ENCODE data around the gene AFAP1L1.

AFAP1L1 gene

DNA sequence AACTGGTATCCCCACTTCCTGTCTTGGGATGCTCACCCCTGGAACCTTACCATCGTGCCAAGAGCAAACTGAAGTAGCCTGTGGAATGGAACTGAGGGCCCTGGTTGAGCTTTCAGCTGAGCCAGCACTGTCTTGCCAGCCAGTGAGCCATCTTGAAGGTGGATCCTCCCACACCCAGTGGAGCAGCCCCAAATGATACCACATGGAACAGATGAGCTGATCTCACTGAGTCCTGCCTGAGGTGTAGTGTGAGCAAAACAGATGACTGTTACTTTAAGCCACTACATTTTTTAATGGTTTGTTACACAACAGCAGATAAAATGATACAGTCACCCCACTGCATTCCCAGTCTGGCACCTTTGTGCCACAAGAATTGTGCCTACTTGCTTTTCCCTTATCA lies 84.0 kb downstream of the AFAP1L1 start:
- DNase-seq: no peak

DNA sequence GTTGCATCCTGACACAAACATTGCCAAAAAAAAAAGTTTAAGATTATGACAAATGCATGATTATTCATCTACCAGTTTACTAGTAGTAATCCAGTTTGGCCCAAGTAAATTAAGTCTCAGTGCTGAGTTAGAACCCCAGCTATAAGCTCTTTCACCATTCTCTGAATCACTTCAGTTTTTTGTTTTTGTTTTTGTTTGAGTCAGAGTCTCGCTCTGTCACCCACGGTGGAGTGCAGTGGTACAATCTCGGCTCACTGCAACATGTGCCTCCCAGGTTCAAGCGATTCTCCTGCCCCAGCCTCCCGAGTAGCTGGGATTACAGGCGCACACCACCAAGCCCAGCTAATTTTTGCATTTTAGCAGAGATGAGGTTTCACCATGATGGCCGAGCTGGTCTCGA lies 84.7 kb downstream of the AFAP1L1 start:
- no peak for DNase-seq

DNA sequence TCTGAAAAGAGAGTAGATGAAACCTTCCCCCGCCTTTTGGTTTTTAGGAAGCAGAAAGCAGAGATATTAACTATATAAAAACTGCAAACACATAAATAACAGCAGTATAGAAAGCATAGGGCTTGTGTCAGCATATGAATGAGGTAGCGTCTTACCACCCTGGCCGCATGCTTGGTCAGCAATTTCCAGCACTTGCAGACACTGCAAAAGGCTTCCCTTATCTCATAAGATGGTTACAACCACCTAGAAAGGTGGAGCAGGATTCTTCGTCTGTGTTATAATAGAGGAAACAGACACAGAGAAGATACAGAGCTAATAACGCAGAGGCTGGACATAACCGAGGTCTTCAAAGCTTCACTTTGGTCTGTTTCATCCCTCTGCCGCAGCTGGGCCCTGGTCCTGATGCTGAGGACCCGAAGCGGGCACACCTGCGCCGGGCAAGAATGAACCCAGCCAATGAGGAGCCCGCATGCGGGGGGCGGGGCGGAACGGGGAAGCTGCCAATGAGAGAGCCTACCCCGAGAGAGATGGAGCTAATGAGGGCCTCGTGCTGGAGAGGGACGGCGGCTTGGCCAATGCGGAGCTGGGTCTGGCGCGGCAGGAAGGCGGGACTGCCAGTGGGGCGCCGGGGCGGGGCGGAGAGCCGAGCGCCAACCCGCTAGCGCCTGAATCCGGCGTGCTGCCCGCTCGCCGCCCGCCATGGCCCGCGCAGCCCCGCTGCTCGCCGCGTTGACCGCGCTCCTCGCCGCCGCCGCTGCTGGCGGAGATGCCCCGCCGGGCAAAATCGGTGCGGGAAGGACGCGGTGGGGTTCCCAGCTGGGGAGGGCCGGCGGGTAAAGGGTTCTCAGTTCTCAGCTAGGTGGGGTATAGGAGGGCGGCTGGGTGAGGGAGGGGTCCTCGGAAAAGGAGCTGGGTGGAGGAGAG lies 86.0 kb downstream of the AFAP1L1 start, which contains the start of gene PCYOX1L:
PCYOX1L (plus strand) TSS at position 677 of the 924 bp plus-strand sequence; CDS start at position 700, 23 bp downstream.
- DNase-seq: peak; percentile 96

DNA sequence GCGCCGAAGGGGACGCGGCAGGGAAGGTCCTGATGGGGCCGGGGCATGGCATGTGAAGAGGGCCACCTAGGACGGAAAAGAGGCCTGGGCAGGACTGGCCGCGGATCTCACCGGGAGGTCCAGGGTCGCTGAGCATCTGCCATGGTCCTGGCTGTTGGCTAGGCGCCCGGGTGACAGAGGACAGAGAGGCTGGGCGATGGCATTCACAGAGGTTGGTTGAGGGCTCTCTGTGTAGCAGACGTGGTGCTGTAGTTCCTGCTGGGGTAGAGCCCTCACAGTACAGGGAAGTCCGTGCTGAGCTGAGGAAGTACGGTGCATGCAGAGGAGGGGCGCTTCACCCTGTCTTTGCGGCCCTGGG lies 86.6 kb downstream of the AFAP1L1 start:
- DNase-seq: peak; percentile 49

DNA sequence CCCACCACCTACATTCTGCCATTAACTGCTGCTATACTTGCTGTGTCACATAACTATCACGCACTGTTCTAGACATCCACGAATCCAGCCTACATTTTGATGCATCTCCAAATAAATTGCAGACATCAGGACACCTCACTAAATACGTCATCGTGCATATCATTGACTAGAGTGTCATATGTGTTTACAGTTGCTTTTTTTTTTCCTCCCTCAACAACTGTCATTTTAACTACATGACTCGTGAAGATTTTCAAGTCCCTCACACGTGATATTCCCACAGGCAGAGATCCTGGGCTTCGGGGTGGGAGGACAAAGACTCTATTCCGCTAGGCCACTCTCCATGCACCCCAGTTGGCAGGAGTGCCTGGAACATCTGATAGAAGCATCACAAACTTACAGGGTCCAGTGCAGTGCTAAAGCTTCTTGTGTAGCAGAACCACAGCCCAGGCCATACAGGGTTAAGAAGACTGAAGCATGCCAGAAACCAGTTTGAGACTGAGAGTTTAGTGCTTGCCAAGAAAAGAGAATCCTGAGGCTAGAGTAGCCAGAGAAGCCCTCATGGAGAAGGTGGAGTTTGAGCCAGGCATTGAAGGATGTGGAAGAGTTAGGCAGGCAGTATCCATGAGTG lies 87.3 kb downstream of the AFAP1L1 start:
- DNase-seq: no peak

DNA sequence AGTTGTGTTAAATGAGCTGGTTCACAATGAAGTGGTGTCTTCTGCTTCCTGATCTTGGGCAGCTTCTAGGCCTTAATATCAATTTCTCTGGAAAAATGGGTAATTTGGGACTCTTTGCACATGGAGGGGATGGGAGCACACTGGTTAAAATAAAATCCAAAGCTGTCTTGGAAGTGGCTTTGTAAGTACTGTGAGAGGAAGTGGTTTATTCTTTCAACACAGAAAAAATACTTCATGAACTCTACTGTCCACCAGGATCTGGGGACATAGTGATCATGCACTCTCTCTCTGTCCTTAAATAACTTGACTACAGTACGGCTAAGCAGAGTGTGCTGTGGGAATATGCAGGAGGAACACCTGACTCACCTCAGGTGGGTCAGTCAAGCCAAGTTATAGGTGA lies 88.6 kb downstream of the AFAP1L1 start:
- no peak for DNase-seq

DNA sequence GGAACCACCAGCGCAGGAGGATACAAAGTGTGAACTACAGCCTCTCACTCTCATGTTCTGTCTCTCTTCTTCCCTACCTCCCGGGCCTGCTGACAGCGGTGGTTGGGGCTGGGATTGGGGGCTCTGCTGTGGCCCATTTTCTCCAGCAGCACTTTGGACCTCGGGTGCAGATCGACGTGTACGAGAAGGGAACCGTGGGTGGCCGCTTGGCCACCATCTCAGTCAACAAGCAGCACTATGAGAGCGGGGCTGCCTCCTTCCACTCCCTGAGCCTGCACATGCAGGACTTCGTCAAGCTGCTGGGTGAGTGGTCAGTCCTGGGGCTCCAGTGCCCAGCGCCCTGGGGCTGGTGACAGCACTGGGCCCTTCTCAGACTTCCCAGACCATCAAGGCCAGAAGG lies 90.9 kb downstream of the AFAP1L1 start:
- no peak for DNase-seq

DNA sequence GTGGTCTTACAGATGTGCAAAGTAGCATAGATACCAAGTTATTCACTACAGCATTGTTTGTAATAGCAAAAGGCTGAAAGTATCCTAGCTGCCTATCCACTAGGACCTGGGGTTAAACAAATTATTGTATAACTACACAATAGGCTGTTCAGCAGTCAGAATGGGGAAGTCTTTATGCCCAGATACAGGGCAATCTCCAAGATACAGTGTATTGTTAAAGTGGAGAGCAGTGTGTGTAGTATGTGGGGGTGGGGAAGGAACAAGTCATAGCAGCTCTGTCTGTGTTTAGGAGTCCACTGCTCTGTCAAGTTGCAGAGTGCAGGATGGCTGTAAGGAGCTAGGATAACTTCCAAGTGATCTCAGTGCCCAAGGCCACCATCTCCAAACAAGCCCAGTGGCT lies 91.7 kb downstream of the AFAP1L1 start:
- DNase-seq: no peak

DNA sequence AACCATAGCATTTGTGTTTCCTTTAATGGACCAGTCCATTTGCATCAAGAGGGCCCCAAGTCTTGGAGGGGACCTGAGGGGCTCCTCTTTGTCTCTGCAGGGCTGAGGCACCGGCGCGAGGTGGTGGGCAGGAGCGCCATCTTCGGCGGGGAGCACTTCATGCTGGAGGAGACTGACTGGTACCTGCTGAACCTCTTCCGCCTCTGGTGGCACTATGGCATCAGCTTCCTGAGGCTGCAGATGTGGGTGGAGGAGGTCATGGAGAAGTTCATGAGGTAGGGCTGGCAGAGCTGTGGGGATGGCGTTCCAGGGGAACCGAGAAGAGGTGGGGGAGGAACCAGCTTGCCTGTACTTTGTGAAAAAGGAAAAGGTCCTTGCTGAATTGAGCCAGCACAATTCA lies 92.3 kb downstream of the AFAP1L1 start:
- DNase-seq: no peak

DNA sequence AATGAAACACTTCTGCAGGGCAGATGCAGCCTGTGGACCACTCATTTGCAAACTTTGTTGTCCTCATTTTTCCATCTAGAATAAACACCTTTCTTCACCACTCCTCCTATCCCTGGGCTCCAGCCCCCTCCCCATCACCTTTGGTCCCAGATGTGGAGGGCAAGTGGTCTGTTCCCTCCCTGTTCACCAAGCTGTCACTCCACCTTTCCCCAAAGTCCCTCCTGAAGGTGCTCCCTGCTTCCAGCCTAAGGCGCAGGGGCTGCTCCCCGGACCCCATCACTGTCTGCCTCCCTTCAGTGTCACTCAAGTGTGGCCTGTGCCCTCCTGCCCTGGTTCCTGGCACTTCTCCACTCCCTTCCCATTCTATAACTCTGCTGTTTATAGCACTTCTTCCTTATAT lies 93.1 kb downstream of the AFAP1L1 start:
- no peak for DNase-seq

DNA sequence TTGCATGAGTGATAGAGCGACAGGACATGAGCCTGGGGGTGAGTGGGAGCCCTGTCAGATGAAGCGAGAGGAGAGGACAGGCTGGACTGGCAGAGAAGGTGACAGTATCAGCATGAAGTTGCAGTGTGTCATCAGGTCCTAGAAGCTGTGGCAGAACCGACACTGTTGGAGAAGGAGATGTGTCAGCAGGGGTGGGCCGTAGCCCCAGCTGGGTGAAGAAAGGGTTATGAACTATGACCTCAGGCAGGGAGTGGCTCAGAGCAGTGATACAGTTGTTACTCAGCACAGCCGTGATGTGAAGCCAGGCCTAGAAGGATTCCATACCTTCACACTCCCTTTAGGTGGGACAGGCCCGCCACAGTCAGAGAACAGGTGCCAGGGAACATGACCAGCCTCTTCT lies 93.8 kb downstream of the AFAP1L1 start:
- no peak for DNase-seq

DNA sequence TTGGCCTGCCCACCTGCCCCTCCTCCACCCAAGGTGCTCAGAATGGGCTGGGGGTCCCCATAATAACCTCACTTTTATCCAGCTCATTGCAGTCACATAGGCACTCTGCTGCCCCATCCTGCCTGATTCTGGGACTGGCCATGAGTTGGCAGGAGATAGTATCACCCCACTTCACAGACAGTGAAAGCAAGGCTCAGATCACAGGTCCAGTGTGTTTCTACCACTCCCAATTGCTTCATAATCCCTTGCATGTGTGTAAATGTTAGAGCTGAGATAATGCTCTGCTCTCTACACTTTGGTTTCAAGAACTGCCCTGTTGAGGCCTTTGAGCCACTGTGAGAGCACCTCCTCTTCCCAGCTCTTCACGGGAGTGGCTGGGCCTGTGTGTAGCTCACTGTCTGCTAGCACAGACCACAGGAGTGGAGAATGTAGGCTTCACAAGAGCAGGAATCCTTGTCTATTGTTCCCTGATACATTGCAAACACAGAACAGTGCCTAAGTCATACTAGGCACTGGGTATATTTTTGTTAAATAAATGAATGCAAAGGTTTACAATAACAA lies 94.6 kb downstream of the AFAP1L1 start:
- DNase-seq: no peak

DNA sequence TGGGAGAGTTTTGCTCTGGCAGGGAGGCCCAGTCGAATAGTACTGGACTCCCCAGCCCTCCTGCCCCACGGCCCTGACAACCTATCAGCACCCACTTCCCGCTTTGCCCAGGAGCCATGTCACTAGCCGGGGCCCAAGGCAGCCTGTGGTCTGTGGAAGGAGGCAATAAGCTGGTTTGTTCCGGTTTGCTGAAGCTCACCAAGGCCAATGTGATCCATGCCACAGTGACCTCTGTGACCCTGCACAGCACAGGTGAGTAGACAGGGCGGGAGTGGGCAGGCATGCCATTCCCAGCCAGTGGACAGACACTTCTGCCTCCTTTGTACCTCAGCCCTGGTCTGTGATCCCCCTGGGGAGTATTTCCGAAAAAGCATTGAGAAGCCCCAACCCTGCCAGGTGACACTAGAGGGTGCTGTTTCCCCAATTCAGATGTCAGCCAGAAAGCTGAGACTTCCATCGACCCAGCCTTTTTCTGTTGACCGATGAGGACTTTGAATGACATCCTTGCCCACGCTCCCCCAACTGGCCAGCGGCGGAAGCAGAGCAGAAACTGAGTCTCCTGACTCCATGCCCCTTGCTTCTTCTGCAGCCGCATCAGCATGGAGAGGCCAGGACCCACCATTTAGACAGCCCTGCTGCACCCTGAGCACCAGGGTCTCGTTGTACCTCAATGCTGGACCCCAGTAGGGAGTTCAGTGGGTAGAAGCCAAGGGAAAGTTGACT lies 95.8 kb downstream of the AFAP1L1 start:
- peak; percentile 15 for DNase-seq

DNA sequence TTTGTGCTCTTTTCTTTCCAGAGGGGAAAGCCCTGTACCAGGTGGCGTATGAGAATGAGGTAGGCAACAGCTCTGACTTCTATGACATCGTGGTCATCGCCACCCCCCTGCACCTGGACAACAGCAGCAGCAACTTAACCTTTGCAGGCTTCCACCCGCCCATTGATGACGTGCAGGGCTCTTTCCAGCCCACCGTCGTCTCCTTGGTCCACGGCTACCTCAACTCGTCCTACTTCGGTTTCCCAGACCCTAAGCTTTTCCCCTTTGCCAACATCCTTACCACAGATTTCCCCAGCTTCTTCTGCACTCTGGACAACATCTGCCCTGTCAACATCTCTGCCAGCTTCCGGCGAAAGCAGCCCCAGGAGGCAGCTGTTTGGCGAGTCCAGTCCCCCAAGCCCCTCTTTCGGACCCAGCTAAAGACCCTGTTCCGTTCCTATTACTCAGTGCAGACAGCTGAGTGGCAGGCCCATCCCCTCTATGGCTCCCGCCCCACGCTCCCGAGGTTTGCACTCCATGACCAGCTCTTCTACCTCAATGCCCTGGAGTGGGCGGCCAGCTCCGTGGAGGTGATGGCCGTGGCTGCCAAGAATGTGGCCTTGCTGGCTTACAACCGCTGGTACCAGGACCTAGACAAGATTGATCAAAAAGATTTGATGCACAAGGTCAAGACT lies 96.5 kb downstream of the AFAP1L1 start:
- no peak for DNase-seq

DNA sequence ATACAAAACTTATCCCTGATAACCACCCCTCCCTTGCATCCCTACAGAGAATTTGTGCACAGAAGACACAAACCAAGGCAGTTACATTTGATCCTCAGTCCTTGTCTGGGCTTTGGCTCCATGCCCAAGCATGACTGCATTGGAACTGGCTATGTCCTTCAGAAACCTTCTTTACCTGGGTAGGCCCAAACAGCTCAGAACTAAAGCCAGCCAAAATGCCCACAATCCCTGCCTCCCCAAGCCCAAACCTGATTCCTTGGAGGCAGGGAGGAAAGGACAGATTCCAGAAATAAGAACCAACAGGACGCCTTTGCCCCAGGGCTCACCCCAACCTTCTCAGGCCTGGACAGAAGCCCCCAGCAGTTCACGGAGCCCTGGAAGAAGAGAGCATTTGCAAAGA lies 99.2 kb downstream of the AFAP1L1 start:
- no peak for DNase-seq

DNA sequence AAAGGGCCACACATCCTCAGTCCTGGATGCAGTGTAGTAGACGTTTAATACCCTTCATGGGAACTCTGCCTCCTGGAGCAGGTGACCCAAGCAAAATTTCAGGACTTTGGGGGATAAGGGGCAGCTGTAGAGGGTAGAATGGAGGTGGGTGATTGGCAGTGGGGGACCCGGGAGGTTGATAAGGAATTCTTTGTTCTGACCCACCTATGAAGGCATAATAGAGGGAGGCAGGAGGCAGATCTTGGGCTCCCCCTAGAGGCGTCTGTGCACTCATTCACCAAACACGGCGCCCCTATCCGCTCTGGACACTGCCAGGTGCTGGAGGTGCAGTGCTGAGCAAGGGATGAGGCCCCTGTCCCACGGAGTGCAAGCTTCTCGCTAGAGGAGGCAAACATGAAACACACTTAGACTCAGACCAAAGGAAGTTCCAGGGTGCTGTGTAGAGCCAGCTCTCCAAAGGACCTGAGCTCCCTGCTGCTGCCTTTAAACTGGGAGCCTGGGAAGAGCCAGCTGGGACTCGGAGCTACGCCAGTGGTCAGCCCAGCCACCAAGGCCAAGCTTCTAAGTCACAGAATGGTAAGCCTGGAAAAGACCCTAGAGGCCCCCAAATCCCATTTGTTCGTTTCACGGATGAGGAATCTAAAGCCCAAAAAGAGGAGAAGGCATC lies 99.8 kb downstream of the AFAP1L1 start:
- DNase-seq: peak; percentile 29

DNA sequence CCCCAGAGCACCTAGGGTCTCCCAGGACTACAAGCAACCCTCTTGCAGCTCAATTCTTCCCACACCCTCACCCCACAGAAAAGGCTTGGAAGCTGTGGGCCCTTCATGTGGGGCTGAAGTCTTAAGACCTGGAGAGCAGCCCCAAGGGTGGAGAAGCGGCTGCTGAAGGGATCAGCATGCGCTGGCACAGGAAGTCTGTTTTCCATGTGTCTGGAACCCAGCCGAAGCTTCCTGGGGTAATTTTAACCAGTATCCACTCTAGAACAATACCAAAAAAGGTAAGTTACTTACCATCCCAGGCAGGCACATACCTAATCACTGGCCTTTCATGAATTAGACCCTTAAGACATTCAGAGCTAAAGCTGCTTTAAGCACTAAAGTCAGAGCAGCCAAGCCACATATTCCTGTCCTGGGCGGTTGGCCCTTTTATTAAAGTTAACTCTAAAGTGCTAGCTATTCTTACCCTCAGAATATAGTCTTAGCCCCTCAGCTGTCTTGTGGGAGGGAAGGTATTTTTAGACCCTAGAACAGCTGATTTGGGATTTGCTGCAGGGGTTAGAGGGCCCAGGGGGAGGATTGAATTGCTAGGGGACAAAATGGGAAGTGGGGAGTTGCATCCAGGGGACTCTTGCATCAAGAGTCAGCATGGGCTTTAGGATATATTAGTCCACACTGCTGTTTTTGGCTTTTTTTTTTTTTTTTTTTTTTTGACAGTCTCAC lies 100.6 kb downstream of the AFAP1L1 start:
- no peak for DNase-seq

DNA sequence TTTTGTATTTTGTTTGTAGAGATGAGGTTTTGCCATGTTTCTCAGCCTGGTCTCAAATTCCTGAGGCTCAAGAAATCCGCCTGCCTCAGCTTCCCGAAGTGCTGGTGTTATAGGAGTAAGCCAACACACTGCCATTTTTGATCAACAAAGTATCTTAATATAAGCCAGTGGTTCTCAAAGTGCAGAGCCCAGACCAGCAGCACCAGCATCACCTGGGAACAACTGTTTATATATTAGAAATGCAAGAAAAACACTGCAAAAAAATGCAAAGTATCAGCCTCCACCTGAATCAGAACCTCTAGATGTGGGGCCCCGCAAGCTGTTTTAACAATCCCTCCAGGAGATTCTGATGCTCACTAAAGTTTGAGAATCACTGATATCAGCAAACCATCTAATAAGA lies 101.3 kb downstream of the AFAP1L1 start:
- no peak for DNase-seq

DNA sequence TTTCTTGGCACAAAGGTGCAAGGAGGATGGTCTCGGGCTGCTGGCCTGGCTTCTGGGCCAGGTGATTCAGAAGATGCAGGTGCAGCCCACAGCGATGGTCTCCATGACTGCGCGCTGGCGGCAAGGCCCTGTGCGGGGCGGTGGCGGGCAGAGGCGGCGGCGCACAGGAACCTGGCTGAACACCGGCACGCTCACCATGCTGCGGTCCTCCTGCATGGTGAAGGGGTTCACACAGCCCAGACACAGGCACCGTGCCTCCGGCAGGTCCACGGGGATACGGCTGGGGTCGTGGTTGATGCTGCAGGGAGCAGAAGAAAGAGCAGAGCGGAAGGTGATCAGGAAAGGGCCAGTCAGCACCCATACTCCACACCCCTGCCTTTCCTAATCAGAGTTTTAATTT lies 102.6 kb downstream of the AFAP1L1 start:
- DNase-seq: no peak

DNA sequence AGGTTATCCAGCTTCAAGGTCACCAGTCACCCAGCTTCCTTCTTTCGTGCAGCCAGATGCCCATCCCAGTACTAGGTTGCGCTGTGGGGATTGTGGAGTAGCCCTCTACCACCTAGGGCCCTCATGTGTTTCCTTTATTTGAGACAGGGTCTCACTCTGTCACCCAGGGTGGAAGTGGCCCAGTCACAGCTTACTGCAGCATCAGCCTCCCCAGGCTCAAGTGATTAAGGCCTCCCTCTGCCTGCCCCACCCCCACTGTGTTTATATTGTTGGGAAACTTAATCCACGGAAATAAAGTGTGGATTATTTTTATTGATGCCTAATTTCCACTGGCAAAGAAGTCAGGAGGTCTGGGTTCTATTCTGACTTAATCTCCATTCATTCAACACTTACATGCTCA lies 103.1 kb downstream of the AFAP1L1 start:
- DNase-seq: no peak

DNA sequence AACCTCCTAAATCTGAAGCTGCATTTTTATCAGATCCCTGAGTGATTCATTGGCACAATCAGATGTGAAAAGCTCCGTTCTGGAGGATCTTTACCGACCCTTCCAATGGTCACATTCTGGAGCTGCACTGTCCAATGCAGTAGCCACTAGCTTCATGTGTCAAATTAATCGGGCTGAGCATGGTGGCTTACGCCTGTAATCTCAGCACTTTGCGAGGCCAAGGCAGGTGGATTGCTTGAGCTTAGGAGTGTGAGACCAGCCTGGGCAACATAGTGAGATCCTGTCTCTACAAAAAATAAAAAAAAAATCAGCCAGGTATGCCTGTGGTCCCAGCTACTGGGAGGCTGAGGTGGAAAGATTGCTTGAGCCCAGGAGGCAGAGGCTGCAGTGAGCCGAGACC lies 103.8 kb downstream of the AFAP1L1 start:
- DNase-seq: no peak

DNA sequence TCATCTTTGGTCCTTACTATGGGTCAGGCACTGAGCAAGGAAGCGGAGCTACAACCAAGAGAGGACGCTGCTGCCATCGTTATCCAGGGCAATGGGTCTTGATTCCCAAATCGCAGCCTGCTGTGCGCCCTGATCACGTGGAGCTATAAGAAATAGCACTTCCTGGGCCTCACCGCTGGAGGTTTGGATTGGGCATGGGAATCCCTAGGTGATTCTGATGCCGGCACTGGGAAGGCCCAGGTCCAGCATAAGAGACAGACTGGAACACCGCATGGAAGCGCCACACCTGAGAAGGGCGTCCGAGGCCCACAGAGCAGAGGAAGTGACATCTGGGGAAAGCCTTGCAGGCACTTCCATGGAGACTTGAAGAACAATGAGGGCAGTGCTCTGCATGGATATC lies 104.4 kb downstream of the AFAP1L1 start:
- no peak for DNase-seq
